Measurements from ENCODE around the gene ABHD16B.
A peak's percentile ranks its signal among the peaks of the same experiment; 100 is the strongest.

Gene ABHD16B

DNA sequence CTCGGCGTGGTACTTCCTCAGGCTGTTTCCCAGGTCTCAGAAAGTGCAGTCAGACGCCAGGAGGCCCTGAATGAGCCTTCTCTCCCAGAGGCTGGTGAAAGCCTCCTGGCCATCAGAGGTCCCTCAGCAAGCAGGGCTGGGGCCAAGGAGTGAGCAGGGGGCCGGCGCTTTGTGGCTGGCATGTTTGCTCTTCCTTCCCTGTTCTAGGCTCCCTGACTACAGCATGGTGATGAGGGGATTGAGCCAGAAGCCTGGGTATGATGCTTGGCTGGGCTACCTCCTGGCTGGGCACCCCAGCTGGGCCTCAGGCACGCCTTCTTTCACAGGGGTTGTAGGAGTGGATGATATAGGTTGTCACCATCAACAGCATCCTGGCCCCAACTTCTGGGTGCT, 21.9 kb downstream of the ABHD16B start:
- no peak overlapping the region for H3K9ac ChIP-seq (ENCODE audit: insufficient read length, low read depth)
- peaks cover 87% of the 10 kb centered on the region for H3K36me3 ChIP-seq (ENCODE audit: insufficient read depth, insufficient read length, low read length)
- DNase-seq (ENCODE audit: low read depth, low spot score), result no peak

GRCh38 chr20:63884506-63885263, 23.4 kb downstream of the ABHD16B start:
- H3K4me1 ChIP-seq (ENCODE audit: insufficient read depth, insufficient read length), result peaks cover 5% of the 10 kb centered on the region
- no peak for TF ChIP-seq ZNF274 (IDR thresholded peaks at IDR 0.05; ENCODE audit: low read depth, low read length)
- TF ChIP-seq YY1 (IDR thresholded peaks at IDR 0.05; ENCODE audit: insufficient read depth, insufficient read length), result no peak
- no peak for TF ChIP-seq SUZ12 (IDR thresholded peaks at IDR 0.05; ENCODE audit: extremely low read depth, insufficient read depth, insufficient read length)
- DNase-seq (ENCODE audit: low read depth, low spot score), result no peak
- H3K4me3 ChIP-seq (ENCODE audit: insufficient read length, low read depth), result no peak overlapping the region
- no peaks in the 10 kb centered on the region for H3K27me3 ChIP-seq (ENCODE audit: insufficient read depth, insufficient read length)
- H3K9ac ChIP-seq (ENCODE audit: insufficient read length, low read depth), result no peak overlapping the region
- no peaks in the 10 kb centered on the region for H3K9me3 ChIP-seq (ENCODE audit: insufficient read depth, low read length)
- H3K36me3 ChIP-seq (ENCODE audit: insufficient read depth, insufficient read length, low read length), result peaks cover 85% of the 10 kb centered on the region

More for the DNA sequence above, 21.9 kb downstream of the ABHD16B start:
- TF ChIP-seq SUZ12 (IDR thresholded peaks at IDR 0.05; ENCODE audit: extremely low read depth, insufficient read depth, insufficient read length) (no peak), YY1 (IDR thresholded peaks at IDR 0.05; ENCODE audit: insufficient read depth, insufficient read length) (no peak), ZNF274 (IDR thresholded peaks at IDR 0.05; ENCODE audit: low read depth, low read length) (no peak)
- no peaks in the 10 kb centered on the region for H3K9me3 ChIP-seq (ENCODE audit: insufficient read depth, low read length)
- H3K27me3 ChIP-seq (ENCODE audit: insufficient read depth, insufficient read length), result no peaks in the 10 kb centered on the region
- H3K4me1 ChIP-seq (ENCODE audit: insufficient read depth, insufficient read length), result peaks cover 7% of the 10 kb centered on the region
- no peak overlapping the region for H3K4me3 ChIP-seq (ENCODE audit: insufficient read length, low read depth)

- Histone ChIP-seq H3K9me3 (ENCODE audit: insufficient read depth, low read length) (no peaks in the 10 kb centered on the region), H3K27me3 (ENCODE audit: insufficient read depth, insufficient read length) (no peaks in the 10 kb centered on the region), H3K4me3 (ENCODE audit: insufficient read length, low read depth) (no peak overlapping the region), H3K4me1 (ENCODE audit: insufficient read depth, insufficient read length) (peaks cover 8% of the 10 kb centered on the region), H3K36me3 (ENCODE audit: insufficient read depth, insufficient read length, low read length) (peaks cover 91% of the 10 kb centered on the region), H3K9ac (ENCODE audit: insufficient read length, low read depth) (peak overlapping the region; percentile 21)
- no peak for DNase-seq (ENCODE audit: low read depth, low spot score)
- no peak for TF ChIP-seq YY1 (IDR thresholded peaks at IDR 0.05; ENCODE audit: insufficient read depth, insufficient read length)
- TF ChIP-seq ZNF274 (IDR thresholded peaks at IDR 0.05; ENCODE audit: low read depth, low read length), result no peak
- TF ChIP-seq SUZ12 (IDR thresholded peaks at IDR 0.05; ENCODE audit: extremely low read depth, insufficient read depth, insufficient read length), result no peak
Observed at GRCh38 chr20:63885264-63886053, 24.2 kb downstream of the ABHD16B start.

- Histone ChIP-seq H3K4me1 (ENCODE audit: insufficient read depth, insufficient read length) (peaks cover 8% of the 10 kb centered on the region), H3K9me3 (ENCODE audit: insufficient read depth, low read length) (no peaks in the 10 kb centered on the region), H3K27me3 (ENCODE audit: insufficient read depth, insufficient read length) (no peaks in the 10 kb centered on the region), H3K9ac (ENCODE audit: insufficient read length, low read depth) (no peak overlapping the region), H3K4me3 (ENCODE audit: insufficient read length, low read depth) (no peak overlapping the region), H3K36me3 (ENCODE audit: insufficient read depth, insufficient read length, low read length) (peaks cover 92% of the 10 kb centered on the region)
- TF ChIP-seq SUZ12 (IDR thresholded peaks at IDR 0.05; ENCODE audit: extremely low read depth, insufficient read depth, insufficient read length) (no peak), ZNF274 (IDR thresholded peaks at IDR 0.05; ENCODE audit: low read depth, low read length) (no peak), YY1 (IDR thresholded peaks at IDR 0.05; ENCODE audit: insufficient read depth, insufficient read length) (no peak)
- DNase-seq (ENCODE audit: low read depth, low spot score), result no peak
Observed at GRCh38 chr20:63886054-63886419, 24.7 kb downstream of the ABHD16B start.

DNA sequence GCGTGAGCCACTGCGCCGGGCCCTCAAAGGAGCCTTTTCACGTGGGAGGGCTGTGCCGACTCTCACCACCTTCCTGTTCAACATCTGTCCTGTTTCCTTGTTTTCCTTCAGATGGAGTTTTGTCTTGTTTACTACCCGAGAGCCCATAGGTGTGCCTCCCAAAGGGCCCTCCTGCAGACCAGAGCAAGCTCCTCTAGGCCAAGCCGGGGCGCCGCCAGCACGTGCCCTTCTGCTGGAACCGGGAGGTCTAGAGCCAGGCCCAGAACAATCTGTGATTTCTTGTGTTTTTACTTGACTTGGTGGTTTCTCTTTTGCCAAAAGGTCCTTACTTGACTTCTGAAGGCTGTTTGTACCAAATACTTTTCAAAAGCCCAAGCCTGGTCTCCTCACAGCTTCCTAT, 25.6 kb downstream of the ABHD16B start:
- Histone ChIP-seq H3K27me3 (ENCODE audit: insufficient read depth, insufficient read length) (no peaks in the 10 kb centered on the region), H3K4me3 (ENCODE audit: insufficient read length, low read depth) (no peak overlapping the region), H3K9me3 (ENCODE audit: insufficient read depth, low read length) (no peaks in the 10 kb centered on the region), H3K4me1 (ENCODE audit: insufficient read depth, insufficient read length) (peaks cover 8% of the 10 kb centered on the region), H3K9ac (ENCODE audit: insufficient read length, low read depth) (no peak overlapping the region), H3K36me3 (ENCODE audit: insufficient read depth, insufficient read length, low read length) (peaks cover 92% of the 10 kb centered on the region)
- DNase-seq (ENCODE audit: low read depth, low spot score), result no peak
- TF ChIP-seq ZNF274 (IDR thresholded peaks at IDR 0.05; ENCODE audit: low read depth, low read length), result no peak
- no peak for TF ChIP-seq SUZ12 (IDR thresholded peaks at IDR 0.05; ENCODE audit: extremely low read depth, insufficient read depth, insufficient read length)
- no peak for TF ChIP-seq YY1 (IDR thresholded peaks at IDR 0.05; ENCODE audit: insufficient read depth, insufficient read length)

GRCh38 chr20:63889241-63890200, 28.2 kb downstream of the ABHD16B start:
- H3K4me3 ChIP-seq (ENCODE audit: insufficient read length, low read depth), result no peak overlapping the region
- H3K4me1 ChIP-seq (ENCODE audit: insufficient read depth, insufficient read length), result peaks cover 8% of the 10 kb centered on the region
- H3K36me3 ChIP-seq (ENCODE audit: insufficient read depth, insufficient read length, low read length), result peaks cover 72% of the 10 kb centered on the region

More at GRCh38 chr20:63889241-63890200, 28.2 kb downstream of the ABHD16B start:
- Histone ChIP-seq H3K9me3 (ENCODE audit: insufficient read depth, low read length) (no peaks in the 10 kb centered on the region), H3K9ac (ENCODE audit: insufficient read length, low read depth) (no peak overlapping the region), H3K27me3 (ENCODE audit: insufficient read depth, insufficient read length) (no peaks in the 10 kb centered on the region)
- no peak for TF ChIP-seq ZNF274 (IDR thresholded peaks at IDR 0.05; ENCODE audit: low read depth, low read length)
- no peak for TF ChIP-seq YY1 (IDR thresholded peaks at IDR 0.05; ENCODE audit: insufficient read depth, insufficient read length)
- no peak for TF ChIP-seq SUZ12 (IDR thresholded peaks at IDR 0.05; ENCODE audit: extremely low read depth, insufficient read depth, insufficient read length)
- no peak for DNase-seq (ENCODE audit: low read depth, low spot score)
